Glutamatergic neuron (in vitro differentiated cells): ENCODE results near the gene PILRA. TPM values are rescaled to one million over a fixed set of nuclear protein-coding genes. Genes with fewer than 3 reads are reported as not detected.
"Not testable (repeated sequence)": the region's sequence is repeated elsewhere in the genome, so short reads cannot be mapped to it uniquely, and the experiment has no call there.

Source experiments
- DNase-seq: peaks from one replicate; pipeline ENCODE4 v3.0.0; 2022
- H3K27ac Mint-ChIP-seq: one replicate; pipeline ENCODE4 v1.8.0; 2020; ENCODE audit warnings: mild to moderate bottlenecking, mixed read lengths, inconsistent platforms; ENCODE audit not compliant: unreplicated experiment
- H3K27me3 Mint-ChIP-seq: one replicate; pipeline ENCODE4 v1.8.0; 2020; ENCODE audit warnings: mild to moderate bottlenecking, moderate library complexity, mixed read lengths, inconsistent platforms; ENCODE audit not compliant: unreplicated experiment
- H3K36me3 Mint-ChIP-seq: one replicate; pipeline ENCODE4 v1.8.0; 2020; ENCODE audit warnings: mild to moderate bottlenecking, mixed read lengths, inconsistent platforms; ENCODE audit not compliant: unreplicated experiment
- H3K4me1 Mint-ChIP-seq: one replicate; pipeline ENCODE4 v1.8.0; 2020; ENCODE audit warnings: mild to moderate bottlenecking, low read depth, mixed read lengths, inconsistent platforms; ENCODE audit not compliant: unreplicated experiment
- H3K4me3 Mint-ChIP-seq: one replicate; pipeline ENCODE4 v1.8.0; 2020; ENCODE audit warnings: mild to moderate bottlenecking, mixed read lengths, inconsistent platforms; ENCODE audit not compliant: unreplicated experiment
- H3K9me3 Mint-ChIP-seq: one replicate; pipeline ENCODE4 v1.8.0; 2020; ENCODE audit warnings: mild to moderate bottlenecking, moderate library complexity, mixed read lengths, inconsistent platforms; ENCODE audit not compliant: unreplicated experiment
- CTCF ChIP-seq: fragments of 200-600 bp; sonication (generic); IDR thresholded peaks from one replicate; pipeline ENCODE4 v1.5.0; 2021; ENCODE audit not compliant: partially characterized antibody, unreplicated experiment
- total RNA-seq: library from RNA; stranded (reverse); fragmentation: NEBNext Ultra II Directional; extraction: Animal tissue kit (Norgen Biotek cat#: 25700); gene quantifications from one replicate; pipeline ENCODE4 v1.2.1, GENCODE V29; 2021; ENCODE audit not compliant: unreplicated experiment

The PILRA gene
- total RNA-seq, 1 donor from 2014 or later: 12.5 TPM

DNA sequence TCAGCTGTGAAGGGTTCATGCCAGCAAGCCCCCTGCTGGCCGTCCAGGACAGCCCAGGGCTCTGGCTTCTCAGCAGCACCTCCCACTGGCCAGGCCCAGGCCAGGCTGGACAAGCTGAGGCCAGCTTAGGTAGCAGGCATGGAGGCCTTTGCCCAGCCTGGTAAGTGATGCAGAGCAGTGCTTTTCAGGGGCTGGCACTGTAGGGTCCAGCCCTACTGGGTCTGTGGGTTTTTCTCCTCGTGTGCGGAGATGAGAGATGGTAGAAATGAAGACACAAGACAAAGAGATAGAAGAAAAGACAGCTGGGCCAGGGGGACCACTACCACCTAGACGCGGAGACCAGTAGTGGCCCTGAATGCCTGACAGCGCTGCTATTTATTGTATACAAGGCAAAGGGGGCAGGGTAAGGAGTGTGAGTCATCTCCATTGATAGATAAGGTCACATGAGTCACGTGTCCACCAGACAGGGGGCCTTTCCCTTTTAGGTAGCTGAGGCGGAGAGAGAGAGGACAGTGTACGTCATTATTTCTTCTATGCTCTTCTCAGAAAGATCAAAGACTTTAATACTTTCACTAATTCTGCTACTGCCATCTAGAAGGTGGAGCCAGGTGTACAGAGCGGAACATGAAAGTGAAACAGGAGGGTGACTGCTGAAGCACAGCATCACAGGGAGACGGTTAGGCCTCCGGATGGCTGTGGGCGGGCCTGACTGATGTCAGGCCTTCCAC, 28.6 kb upstream of the PILRA start:
- peak; percentile 74 for DNase-seq
- not testable (repeated sequence) for H3K9me3 Mint-ChIP-seq, H3K27me3 Mint-ChIP-seq, H3K36me3 Mint-ChIP-seq, H3K4me1 Mint-ChIP-seq
- Mint-ChIP-seq H3K27ac (peak overlapping the region; percentile 79), H3K4me3 (peak overlapping the region; percentile 9)
- TF ChIP-seq CTCF: peak; percentile 72

DNA sequence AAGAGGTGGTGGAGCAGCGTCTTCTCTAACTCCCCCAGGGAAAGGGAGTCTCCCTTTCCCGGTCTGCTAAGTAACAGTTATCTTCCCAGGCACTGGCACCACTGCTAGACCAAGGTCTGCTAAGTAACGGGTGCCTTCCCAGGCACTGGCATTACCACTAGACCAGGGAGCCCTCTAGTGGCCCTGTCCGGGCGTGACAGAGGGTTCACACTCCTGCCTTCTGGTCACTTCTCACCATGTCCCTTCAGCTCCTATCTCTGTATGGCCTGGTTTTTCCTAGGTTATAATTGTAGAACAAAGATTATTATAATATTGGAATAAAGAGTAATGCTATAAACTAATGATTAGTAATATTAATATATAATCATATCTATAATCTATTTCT, 28.0 kb upstream of the PILRA start:
- H3K27me3 Mint-ChIP-seq, H3K9me3 Mint-ChIP-seq, H3K36me3 Mint-ChIP-seq, H3K4me1 Mint-ChIP-seq, H3K4me3 Mint-ChIP-seq: not testable (repeated sequence)
- DNase-seq: peak; percentile 93
- H3K27ac Mint-ChIP-seq: peak overlapping the region; percentile 79

GRCh38 chr7:100346921-100347320, 26.4 kb upstream of the PILRA start:
- TF ChIP-seq CTCF: no peak
- no peak for DNase-seq
- Mint-ChIP-seq H3K4me1 (peaks cover 5% of the 10 kb centered on the region), H3K36me3 (no peaks in the 10 kb centered on the region), H3K4me3 (peak overlapping the region; percentile 38), H3K27me3 (peaks cover 4% of the 10 kb centered on the region), H3K9me3 (no peaks in the 10 kb centered on the region), H3K27ac (no peak overlapping the region)

GRCh38 chr7:100348805-100349204, 24.5 kb upstream of the PILRA start:
- H3K27me3 Mint-ChIP-seq: peaks cover 4% of the 10 kb centered on the region
- H3K4me3 Mint-ChIP-seq: no peak overlapping the region
- no peak overlapping the region for H3K27ac Mint-ChIP-seq
- H3K36me3 Mint-ChIP-seq: no peaks in the 10 kb centered on the region
- TF ChIP-seq CTCF: no peak
- DNase-seq: no peak
- no peaks in the 10 kb centered on the region for H3K9me3 Mint-ChIP-seq
- H3K4me1 Mint-ChIP-seq: peaks cover 5% of the 10 kb centered on the region

GRCh38 chr7:100349757-100350156, 23.5 kb upstream of the PILRA start:
- H3K4me3 Mint-ChIP-seq: no peak overlapping the region
- peaks cover under 1% of the 10 kb centered on the region for H3K9me3 Mint-ChIP-seq
- H3K27ac Mint-ChIP-seq: no peak overlapping the region
- peaks cover 2% of the 10 kb centered on the region for H3K4me1 Mint-ChIP-seq
- no peak for DNase-seq
- no peak for TF ChIP-seq CTCF
- no peaks in the 10 kb centered on the region for H3K36me3 Mint-ChIP-seq
- H3K27me3 Mint-ChIP-seq: peaks cover 4% of the 10 kb centered on the region
